Retinal pigment epithelial cell (primary cell): ENCODE results near the gene ALDOA.

Source experiments
- DNase-seq: peaks from one replicate; pipeline ENCODE4 v3.0.0-alpha.2; 2010; ENCODE audit warnings: low read depth
- H3K4me3 ChIP-seq: 2 replicates; pipeline ENCODE4 v1.5.1; 2011; ENCODE audit warnings: mild to moderate bottlenecking, low read length, control low read depth, moderate library complexity
- TF ChIP-seq, protein P1 (sequence below): conservative IDR thresholded peaks from 2 replicates; pipeline ENCODE4 v1.5.1; 2011; ENCODE audit warnings: low read depth, low read length, control low read depth, inconsistent platforms

The ALDOA gene

DNA sequence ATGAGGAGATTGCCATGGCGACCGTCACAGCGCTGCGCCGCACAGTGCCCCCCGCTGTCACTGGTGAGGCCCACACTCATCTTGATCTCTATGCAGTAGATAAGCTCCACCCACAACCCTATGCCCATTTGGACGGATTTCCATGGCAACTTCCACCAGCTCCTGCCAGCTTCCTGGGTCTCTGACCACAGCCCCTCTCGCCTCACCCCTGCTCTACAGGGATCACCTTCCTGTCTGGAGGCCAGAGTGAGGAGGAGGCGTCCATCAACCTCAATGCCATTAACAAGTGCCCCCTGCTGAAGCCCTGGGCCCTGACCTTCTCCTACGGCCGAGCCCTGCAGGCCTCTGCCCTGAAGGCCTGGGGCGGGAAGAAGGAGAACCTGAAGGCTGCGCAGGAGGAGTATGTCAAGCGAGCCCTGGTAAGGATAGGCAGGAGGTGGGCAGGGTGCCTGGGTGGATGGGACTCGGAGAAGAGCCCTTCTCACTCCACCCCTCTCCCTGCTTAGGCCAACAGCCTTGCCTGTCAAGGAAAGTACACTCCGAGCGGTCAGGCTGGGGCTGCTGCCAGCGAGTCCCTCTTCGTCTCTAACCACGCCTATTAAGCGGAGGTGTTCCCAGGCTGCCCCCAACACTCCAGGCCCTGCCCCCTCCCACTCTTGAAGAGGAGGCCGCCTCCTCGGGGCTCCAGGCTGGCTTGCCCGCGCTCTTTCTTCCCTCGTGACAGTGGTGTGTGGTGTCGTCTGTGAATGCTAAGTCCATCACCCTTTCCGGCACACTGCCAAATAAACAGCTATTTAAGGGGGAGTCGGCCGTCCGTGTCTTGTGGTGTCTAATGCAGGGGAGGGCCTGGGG lies 4.3 kb downstream of the ALDOA start:
- DNase-seq = no peak
- TF ChIP-seq, protein P1, sequence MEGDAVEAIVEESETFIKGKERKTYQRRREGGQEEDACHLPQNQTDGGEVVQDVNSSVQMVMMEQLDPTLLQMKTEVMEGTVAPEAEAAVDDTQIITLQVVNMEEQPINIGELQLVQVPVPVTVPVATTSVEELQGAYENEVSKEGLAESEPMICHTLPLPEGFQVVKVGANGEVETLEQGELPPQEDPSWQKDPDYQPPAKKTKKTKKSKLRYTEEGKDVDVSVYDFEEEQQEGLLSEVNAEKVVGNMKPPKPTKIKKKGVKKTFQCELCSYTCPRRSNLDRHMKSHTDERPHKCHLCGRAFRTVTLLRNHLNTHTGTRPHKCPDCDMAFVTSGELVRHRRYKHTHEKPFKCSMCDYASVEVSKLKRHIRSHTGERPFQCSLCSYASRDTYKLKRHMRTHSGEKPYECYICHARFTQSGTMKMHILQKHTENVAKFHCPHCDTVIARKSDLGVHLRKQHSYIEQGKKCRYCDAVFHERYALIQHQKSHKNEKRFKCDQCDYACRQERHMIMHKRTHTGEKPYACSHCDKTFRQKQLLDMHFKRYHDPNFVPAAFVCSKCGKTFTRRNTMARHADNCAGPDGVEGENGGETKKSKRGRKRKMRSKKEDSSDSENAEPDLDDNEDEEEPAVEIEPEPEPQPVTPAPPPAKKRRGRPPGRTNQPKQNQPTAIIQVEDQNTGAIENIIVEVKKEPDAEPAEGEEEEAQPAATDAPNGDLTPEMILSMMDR = no peak
- peak overlapping the region; percentile 21 for H3K4me3 ChIP-seq

DNA sequence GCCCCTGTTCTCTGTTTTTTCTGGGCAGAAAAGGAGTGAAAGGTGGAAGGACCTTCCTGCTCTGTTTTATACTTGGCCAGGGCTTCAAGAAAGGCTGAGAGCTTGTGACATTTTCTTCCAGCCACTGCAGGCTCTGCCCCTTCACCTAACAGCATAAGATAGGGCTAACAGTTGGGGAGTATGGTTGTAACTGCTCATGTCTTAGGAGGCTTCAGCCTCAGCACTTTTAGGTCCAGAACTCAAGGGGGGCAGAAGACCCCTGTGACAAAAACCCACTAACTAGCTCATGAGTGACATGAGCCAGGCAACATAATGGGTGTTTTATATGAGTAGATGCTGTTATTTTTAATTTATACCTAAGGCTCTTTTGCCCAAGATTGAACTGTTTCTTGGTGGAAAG lies 4.9 kb downstream of the ALDOA start:
- peak overlapping the region; percentile 21 for H3K4me3 ChIP-seq
- TF ChIP-seq, protein P1 = no peak
- DNase-seq = no peak

DNA sequence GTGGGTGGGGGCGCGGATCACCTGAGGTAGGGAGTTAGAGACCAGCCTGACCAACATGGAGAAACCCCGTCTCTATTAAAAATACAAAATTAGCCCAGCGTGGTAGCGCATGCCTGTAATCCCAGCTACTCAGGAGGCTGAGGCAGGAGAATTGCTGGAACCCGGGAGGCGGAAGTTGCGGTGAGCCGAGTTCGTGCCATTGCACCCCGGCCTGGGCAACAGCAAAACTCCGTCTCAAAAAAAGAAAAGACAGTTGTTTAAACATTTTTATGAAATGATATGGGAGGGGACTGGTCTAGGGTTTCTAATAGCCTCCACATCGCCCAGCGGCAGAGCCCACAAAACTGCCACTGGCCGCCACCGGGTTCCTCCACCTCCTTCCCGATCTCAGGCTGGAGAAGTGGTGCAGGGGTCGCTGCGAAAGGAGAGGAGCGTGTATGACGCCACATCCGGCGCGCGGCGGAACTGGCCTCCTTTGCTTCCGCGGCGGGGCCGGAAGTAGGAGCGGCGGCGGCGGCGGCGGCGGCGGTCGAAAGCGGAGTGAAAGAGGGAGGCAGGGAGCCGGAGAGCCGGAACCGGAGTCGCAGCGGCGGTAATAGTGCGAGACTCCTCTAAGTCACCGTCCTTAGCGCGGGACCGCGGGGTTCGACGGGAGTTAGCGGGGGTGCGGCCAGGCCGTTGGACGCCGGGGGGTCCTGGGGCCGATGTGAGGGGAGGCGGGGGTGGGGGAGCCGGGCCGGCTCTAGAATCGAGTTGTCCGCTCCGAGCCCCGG lies 10.1 kb downstream of the ALDOA start, which contains the start of gene PPP4C:
Gene PPP4C (plus strand): TSS at position 492 of the 773 bp plus-strand sequence. CDS start 384 bp downstream, outside the sequence.
- DNase-seq = no peak
- TF ChIP-seq, protein P1 = no peak
- peak within 1 kb of the TSS; percentile 94 for H3K4me3 ChIP-seq

DNA sequence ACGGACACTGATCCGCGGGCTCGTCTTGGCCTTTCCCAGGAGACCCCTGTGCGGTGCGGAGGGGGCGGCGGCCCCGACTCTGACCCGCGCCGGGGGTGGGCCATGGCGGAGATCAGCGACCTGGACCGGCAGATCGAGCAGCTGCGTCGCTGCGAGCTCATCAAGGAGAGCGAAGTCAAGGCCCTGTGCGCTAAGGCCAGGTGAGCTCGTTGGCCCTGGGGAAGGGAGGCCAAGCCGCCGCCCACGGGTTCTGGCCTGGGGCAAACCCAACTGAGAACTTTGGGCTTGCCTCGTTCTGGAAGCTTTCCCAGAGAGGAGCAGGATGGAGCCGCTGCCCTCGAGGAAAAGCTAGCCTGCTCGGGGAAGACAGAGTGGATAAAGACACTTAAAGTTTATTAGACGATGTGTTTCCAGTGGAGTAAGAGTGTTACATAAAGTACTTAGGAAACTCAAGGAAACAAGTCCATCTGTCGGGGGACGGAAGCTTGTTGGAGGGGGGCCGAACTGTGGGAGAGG lies 10.8 kb downstream of the ALDOA start:
- no peak for DNase-seq
- TF ChIP-seq, protein P1 = no peak
- H3K4me3 ChIP-seq = peak overlapping the region; percentile 94

DNA sequence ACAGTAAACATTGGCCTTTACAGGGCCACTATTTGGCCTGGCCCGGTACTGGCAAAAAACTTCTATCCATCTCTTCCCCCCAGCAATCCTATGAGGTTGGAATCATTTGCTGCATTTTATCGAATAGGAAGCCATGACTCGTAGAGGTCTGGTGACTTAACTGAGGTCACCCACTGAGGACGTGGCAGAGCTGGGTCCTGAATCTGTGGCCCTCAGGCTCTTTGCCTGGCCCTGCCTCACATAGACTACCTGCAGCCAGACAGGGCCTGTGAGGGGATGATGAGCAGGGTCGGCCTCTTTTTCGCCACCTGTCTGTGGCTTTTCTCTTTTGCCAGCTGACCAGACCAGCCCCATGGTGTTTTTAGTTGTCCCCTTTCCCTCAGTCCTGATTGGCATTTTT lies 12.1 kb downstream of the ALDOA start:
- H3K4me3 ChIP-seq = no peak overlapping the region
- TF ChIP-seq, protein P1 = no peak
- no peak for DNase-seq

DNA sequence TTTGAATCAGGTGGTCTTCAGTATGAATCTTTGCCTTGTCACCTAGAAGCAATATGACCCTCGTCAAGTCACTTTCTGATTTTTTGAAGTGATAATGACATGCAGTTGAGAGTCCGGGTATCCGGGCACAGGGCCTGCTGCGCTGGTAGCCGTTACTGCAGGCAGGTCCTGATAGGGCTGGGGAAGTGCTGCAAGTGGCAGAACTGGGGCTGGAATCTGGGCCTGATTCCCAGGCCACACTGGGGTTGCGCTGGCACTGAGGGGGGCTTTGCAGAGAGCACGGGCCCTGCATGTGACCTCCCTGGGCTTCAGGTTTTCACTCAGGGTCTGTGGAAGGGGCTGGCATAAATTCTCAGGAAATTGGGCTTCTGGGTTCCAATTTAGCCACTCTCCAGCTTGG lies 13.2 kb downstream of the ALDOA start:
- no peak overlapping the region for H3K4me3 ChIP-seq
- TF ChIP-seq, protein P1 = no peak
- DNase-seq = no peak
